Middle frontal gyrus (tissue), 1 donor: Measurements from ENCODE around the gene GRXCR1.

ENCODE experiments used
- DNase-seq: peaks from one replicate; pipeline ENCODE4 v3.0.0-alpha.2; 2015; ENCODE audit warnings: low spot score; ENCODE audit errors: extremely low spot score

Gene GRXCR1

DNA sequence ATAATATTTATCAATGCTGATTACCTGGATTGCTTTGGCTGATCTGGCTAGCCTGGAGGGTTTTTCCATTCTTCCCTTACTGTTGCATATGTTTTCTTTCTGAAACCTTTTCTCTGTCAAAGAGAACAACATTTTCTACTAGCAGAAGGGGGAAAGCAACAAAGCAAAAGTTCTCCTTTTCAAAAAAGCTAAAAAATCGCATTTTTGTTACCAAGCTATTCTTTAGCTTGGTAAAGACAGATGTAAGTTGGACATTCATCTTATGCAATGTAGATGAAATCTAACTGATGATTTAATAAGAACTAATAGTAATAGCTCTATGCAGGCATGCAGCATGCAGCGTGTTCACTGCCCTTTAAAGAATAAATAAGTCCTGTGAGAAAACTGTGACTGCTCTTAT, at the start of gene GRXCR1:
GRXCR1 (plus strand) TSS at position 301 of the 400 bp plus-strand sequence. CDS start 554 bp downstream, outside the sequence.
- no peak for DNase-seq

DNA sequence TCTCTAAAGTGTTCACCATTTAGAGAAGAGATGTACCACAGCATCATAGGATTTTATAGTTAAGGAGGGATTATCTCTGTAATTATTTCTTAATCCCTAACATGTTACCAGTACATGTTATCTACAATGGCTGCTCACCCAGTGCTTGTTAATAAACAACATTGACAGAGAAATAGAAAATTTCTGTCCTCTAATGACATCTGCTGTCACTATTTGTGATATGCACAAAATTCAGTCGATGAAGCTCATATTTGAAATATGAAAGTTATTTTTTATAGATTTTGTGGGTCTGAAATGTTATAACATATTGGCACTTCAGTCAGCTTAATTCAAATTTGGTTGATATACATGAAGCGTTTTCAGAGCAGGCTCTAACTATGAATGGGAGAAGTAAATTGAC, 48.8 kb upstream of the GRXCR1 start:
- no peak for DNase-seq

DNA sequence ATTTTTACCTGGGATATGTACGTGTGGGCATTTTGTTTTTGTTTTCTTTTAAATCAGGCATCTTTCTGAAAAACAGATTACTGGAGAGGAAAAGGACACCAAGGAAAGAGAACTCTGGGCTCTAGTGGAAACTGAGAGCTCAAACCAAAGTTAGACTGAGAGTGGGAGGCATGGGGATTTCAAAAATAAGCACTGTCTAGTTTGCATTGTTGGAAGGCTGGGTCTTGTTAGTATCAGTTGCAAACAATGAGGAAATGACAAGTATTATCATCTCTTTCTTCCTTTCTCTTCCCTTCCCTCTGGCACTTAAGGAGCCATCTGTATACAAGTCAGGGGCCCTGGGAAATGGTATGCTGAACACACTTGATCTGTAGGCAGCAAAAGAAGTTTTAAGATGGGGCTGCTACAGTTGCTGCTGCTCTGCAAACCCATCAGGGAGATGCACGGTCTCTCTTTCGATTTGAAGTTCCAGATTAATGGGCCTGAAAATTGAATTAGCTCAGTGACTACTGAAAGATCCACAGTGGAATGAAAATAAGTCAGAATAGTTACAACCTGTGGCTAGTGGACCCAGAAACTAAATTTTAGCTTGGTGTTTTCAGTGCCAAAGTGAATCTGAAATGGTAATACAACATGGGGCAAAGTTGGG, 48.0 kb upstream of the GRXCR1 start:
- no peak for DNase-seq

DNA sequence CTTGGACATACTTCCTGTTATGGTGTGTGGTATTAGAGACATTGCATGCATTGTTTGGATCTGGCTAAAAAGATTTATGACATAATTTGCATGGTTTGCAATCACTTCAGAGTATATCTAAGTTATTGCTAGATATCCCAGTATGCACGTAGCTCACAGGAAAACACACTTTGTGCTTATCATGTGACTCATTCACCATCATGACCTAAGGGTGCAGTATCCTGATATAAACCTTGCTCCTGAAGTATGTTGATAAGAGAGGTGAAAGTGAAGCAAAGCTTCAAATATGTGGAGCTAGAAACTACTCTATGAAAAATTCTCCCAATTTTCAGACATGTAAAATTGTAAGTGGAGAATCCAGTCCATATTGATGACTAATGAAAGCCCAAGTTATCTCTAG, 46.9 kb upstream of the GRXCR1 start:
- DNase-seq, result no peak

DNA sequence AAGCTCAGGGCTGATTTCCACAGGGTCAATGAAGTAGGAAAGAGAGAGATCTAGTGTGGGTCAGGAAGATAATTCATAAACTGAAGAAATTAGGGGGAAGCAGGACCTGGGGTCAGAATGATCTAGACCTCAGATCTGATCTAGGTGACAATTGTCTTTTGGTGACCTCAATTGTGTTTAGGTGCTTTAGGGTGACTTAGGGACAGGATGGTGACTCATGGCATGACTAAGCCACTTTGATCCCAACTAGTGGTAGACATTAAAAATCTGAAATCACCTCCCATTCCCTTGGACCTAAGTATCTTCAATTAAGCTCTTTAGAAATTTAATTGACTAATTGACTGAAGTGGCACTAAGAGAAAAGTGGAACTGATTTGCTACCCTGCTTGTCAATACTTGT, 36.7 kb upstream of the GRXCR1 start:
- no peak for DNase-seq

DNA sequence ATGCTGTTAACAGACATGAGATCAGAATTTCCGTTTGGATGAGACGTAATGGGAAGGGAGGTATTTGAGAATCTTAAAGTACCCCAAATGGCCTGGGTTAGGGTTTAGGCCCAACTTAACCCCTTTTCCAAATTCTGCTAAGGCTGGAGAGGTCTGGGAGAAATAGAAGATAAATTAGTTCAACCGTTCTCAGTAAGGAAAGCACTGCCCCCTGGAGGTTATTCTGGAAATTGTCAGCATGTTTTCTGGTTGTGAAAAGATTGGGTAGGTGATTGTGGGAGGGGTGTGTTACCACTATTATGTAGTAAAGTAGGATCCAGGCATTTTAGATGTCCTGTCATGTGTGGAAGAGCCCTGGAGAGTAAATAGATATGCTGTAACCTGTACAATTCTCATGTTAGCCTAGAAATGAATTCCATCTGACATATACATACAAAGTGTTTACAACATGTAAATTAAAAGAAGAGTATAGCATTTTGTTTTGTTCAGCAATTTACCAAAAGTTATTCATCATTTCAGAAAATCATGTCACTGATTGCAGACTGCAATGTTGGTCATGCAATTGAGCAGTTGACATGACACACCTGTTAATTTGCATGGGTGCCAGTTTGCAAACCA, 26.8 kb upstream of the GRXCR1 start:
- peak; percentile 67 for DNase-seq

DNA sequence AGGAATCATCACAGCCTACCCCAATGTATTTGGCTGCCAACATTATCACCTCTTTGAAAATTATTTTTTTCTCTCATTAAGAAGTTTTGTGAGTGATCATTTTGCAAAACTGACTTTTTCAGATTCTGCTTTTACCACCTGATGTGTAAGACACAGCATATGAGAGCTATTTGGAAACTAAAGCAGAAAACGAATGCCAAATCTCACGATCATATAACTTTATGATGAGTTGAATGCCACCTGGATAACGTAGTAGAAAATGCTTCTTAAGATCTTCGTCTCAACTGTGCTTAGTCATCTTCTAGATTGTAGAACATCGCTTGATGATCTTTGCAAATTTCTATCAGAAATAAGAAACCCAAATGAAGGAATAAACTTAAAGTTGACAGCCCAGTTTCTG, 21.3 kb upstream of the GRXCR1 start:
- DNase-seq, result no peak

DNA sequence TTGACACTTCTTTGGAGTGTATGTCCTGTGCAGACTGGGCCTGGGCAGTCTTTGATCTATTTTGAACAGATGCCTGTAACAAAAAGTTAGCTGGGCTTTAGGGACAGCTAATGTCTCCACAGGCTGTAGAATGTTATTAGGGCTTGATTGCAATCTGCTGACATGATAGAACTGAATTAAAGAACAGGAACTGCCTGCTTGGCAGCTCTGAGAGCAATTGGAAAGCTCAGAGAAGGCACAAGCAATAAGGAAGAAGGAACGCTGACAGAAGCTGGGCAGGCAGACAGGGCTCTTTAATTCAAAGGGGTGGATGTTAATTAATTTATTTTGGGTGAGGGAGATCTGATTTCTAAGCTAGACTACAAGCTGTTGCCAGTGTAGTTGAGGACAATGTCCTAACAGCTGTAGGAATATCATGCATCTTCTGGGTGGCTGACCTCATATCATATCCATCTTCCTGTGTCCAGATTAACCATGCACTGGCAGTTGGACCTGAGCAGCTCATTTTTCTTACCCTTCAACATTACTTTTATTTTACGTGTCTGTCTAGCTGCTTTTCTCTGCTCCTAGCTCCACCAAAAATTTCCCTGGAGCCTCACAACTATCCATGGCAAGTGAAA, 20.7 kb upstream of the GRXCR1 start:
- DNase-seq, result no peak

DNA sequence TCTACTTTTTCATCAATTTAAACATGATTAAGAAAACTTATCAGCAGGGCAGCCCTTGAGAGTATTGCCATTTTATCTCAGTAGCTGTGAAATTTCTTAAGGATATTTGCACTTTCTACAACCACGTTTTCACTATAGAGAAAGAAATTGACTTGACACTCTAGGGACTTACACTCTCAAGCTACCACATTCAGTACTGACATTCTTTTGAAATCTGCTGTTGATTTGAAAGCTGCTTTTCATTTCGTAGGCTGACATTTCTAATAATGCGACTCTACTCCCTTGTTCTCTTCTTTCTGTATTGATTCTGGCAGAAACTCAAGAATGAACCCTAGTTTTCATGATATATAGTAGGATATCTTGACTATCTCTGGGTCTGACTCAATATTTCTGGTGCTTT, 13.7 kb upstream of the GRXCR1 start:
- DNase-seq, result no peak

DNA sequence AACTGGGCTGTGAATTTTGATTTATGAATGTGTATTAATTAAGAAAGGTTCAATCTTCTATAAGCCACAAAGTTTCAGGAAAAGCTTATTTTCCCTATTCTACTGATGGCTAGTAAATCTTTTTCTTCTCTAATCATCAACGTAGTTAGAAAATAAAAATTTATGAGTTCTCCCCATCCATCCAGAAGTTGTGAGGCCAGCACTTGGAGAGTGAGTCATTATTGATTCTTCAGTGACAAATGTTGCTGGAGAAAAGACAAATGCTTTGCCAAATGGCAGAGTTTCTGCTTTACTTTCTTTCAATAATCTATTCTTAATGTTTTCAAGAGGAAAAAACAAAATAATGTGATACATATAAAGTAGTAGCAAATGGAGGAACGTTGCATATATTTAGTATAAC, 11.3 kb upstream of the GRXCR1 start:
- no peak for DNase-seq

DNA sequence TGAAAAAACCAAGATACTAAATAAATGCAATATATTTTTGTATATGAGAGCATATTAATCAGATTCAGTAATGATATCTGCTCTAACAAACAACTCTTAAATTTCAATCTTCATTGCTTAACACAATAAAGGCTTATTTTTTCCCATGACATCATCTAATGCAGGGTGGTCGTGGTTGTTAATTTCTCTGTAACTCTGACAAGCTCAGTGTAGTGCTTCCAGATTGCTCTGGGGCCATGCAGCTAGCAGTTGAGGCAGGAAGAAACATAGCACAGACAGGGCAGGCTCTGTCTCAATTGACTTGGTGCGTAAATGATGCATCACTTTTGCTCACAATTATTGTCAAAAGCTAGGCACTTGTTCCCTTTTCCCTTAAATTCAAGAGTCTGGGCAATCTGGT, 869 bp upstream of the GRXCR1 start:
- no peak for DNase-seq

DNA sequence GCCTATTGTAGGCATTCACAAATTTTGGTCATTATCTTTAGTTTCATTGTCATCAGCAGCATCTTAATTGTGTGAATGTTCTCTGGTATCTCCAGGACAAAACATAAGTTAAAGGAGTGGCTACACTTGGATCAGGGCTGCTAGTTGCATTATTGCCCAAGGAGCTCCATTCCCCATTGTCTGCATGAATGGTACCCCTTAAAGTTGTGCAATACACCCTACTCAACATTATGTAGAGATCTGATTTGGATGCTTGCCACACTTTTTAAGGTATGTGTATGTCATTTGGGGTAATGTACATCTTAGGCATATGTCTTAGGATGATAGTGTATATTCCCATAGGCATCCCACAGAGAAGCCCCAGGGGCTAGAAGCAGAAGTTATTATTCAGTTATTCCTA, 2.9 kb downstream of the GRXCR1 start:
- no peak for DNase-seq

DNA sequence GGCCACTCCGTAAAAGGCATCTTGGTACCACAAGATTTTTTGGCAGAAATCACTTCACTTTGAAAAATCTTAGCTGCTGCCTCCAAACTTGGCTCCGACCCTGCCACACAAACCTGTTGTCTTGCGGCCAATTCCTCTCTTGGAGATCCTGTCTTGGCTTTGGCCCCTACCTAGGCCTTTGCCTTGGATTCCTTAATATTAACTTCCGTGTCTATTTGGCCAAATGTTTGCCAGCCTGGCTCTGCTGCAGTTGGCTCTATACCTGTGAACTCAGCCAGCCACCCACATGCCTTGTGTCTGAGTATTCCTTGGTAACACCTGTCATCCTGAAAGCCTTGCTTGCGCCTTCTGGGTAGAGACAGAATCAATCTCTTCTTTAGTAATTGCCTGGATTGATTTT, 12.5 kb downstream of the GRXCR1 start:
- peak; percentile 8 for DNase-seq

DNA sequence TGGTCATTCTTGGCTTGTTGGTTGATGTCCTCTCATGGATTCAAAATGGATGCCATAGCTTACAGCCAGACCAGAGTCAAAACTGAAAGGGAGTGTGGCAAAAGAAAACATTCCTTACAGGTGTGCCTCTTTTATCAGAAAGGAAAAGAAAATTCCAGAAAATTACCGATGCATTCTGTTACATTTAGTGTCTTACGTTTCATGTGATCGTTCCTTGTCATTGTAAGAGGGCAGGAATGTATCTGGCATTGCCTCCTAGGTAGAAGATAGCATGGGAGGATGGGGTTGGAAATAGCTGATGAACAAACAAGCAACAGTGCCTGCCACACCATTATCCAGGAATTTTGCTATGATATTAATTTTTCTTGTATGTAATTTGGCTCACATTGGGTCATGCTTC, 13.1 kb downstream of the GRXCR1 start:
- DNase-seq, result no peak

DNA sequence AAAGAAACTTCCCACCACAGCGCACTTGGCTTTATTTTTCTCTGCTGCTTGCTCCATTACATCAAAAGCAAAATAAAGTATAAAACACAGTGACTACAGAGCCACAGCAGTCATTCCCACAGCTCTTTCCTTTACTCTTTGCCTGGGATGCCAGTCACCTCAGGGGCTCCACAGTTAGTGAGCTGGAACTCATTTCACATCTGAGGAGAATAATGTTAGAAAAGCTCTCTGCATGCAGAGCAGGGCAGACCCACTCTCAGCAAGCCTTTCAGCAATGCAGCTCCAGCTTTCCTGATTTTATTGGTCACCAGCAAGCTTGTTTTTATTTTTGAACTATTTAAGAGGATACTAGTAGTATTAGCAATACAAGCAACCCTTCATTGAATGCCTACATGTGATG, 13.8 kb downstream of the GRXCR1 start:
- no peak for DNase-seq

DNA sequence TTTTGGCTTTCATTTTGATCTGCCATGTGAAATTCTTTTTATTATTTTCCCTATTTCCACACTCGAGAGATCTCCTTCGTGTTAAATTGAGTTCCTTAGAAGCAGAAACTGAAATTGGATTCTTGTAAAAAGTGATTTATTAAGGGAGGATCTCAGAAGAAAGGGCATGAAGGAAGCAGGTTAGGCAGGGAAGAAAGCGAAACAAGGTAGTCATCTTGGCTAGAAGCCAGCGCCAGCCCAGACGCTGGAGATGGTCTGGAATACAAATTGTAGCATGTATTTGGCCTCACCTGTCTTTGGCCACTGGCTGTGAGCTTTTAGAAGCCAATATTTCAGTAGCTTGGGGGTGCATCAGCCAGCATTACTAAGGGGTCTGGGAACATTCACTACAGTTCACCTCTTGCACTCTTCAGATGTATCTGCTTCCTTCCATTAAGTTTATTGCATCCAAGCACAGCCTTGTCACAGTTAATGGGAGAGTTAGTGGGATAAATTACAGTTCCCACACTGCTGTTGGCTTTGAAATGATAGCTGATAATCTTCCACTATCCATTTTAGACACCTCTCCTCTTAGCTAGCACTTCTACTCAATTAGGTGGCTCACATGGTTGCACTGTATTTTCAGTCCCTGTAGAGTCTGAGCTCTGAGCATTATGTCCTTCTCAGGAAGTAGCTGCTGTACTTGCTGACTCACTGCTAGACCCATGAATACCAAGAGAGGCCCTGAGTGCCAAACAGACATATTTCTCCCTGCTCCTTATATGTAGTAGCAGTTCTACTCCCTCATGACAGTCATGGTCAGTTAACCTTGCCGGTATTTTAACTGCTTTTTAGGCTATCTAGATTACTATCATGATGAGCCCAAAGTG, 14.6 kb downstream of the GRXCR1 start:
- no peak for DNase-seq

DNA sequence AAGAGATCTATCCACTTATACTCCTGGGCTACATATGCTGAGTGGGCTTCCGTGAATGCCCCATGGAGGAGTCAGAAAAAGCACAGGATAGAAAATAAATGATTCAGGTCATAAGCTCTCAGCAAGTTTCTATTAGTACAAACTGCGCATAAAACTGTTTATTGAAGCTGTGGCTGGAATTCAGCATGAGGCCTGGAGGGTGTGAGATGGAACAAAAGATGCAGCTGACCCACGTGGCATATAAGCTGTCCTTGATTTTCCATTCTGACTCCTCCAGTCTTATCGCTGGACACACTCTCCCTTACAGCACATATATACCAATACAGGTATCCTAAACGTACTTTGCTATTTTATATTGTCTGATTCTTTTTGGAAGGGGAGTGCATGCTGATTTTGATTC, 17.9 kb downstream of the GRXCR1 start:
- DNase-seq, result no peak

DNA sequence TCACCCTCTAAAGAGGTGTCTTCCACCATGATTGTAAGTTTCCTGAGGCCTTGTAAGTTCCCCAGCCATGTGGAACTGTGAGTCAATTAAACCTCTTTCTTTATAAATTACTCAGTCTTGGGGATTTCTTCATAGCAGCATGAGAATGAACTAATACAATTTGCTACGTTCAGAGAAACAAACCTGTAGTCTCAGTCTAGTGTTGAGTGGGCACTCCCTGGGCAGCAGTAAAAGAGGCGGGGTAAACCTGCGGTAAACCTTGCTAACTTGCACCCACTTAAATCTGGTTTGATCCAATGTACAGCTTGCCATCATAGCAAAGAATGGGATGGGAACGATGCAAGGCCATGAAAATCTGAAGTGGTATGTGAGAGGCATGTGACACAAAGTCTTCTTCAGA, 22.4 kb downstream of the GRXCR1 start:
- no peak for DNase-seq

DNA sequence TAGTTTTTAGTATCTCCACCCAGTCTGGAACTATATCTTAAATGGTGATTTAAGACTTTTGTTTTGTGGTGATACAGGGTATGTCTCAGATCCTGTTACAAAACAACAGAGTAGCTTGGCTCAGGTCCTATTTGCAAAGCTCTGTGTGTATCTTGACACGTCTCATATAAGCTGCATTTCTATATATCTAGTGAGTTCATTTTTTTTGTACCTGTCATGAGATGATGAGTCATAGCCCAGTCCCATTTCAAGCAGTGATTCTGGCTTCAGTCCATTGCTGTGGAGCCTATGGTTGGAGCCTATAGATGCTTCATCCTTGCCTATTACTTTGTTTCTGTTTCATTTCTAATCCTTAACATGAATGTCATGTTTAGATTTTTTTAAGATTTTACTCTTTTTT, 23.0 kb downstream of the GRXCR1 start:
- peak; percentile 46 for DNase-seq

DNA sequence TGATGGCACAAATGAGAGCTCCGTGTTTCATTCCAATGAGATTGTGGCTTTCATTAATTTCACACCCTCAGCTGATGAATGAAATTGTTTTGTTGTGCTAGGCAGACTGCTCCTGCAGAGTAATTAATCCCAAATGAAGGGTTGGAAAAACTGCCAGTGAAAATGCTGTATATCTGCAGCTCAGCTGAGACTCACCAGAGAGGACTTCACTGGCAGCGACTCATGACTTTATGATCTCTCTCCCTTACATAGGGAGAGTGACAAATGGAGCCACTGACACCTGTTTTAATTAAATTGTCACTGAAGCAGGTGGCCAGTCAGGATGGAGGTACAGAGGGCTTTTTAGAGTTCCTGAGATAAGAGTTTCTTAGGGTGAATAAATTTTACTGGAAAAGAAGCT, 24.8 kb downstream of the GRXCR1 start:
- DNase-seq, result no peak

DNA sequence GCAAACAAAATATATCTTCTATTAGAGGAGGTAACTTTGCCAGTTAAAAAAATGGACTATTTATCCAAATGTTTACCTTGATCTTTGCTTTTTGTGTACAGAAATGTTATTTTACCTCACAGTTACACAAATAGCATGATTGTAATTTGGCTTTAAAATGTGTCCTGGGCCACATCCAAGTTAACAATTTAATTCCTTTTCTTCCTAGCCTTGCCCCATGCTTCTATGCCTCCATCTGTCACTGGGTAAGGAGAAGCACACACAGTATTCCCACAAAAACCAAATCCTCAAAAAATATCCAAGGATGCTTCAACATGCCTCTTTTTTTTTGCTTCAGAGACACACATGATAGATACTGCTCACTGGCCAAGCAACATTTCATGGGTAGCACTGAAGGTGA, 30.9 kb downstream of the GRXCR1 start:
- no peak for DNase-seq

DNA sequence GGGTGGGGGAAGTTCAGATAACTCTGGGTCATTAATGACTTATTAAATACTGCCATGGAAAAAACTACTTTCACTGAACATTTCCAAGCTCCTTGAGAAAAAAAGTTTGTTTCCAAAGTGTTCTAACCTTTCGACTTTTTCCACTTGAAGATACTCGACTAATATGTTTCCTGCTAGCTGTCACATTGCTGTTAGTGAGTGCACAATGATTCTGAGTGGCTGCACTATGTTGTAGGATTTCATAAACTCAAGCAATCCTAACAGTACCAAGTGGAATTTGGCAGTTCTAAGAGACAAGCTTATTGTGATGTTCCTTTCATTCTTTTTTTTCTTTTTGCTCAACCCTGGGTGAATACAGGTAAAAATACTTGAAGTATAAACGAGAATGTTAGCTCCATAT, 33.4 kb downstream of the GRXCR1 start:
- no peak for DNase-seq
